NCI-H510A treated with DMSO at 0.1 percent for 48 hours (cell line): ENCODE measurements around the gene PPFIBP2.

Experiments
- DNase-seq: peaks from one replicate; lab custom pipeline; 2025; lab: John Stamatoyannopoulos, UW

PPFIBP2 gene

GRCh38 chr11:7578276-7578955, 64.6 kb downstream of the PPFIBP2 start:
- no peak for DNase-seq

- DNase-seq, result no peak
Observed at GRCh38 chr11:7579361-7579791, 65.6 kb downstream of the PPFIBP2 start.

GRCh38 chr11:7581021-7581590, 67.3 kb downstream of the PPFIBP2 start:
- DNase-seq, result no peak

- no peak for DNase-seq
Observed at GRCh38 chr11:7582338-7582985, 68.7 kb downstream of the PPFIBP2 start.

GRCh38 chr11:7583248-7583647, 69.4 kb downstream of the PPFIBP2 start:
- no peak for DNase-seq

- no peak for DNase-seq
Observed at GRCh38 chr11:7584910-7585309, 71.1 kb downstream of the PPFIBP2 start.

GRCh38 chr11:7585816-7586215, 72.0 kb downstream of the PPFIBP2 start:
- DNase-seq, result no peak

- DNase-seq, result no peak
Observed at GRCh38 chr11:7586376-7586775, 72.6 kb downstream of the PPFIBP2 start.

GRCh38 chr11:7587712-7588111, 73.9 kb downstream of the PPFIBP2 start:
- DNase-seq, result no peak

GRCh38 chr11:7589861-7590260, 76.1 kb downstream of the PPFIBP2 start:
- no peak for DNase-seq

- no peak for DNase-seq
Observed at GRCh38 chr11:7590529-7590928, 76.7 kb downstream of the PPFIBP2 start.

GRCh38 chr11:7591107-7591894, 77.5 kb downstream of the PPFIBP2 start:
- DNase-seq, result no peak

GRCh38 chr11:7591987-7592386, 78.2 kb downstream of the PPFIBP2 start:
- no peak for DNase-seq

- DNase-seq, result no peak
Observed at GRCh38 chr11:7592711-7593110, 78.9 kb downstream of the PPFIBP2 start.

GRCh38 chr11:7593481-7593880, 79.7 kb downstream of the PPFIBP2 start:
- DNase-seq, result no peak

GRCh38 chr11:7595016-7595866, 81.4 kb downstream of the PPFIBP2 start:
- DNase-seq, result peak; percentile 37

GRCh38 chr11:7595951-7596350, 82.2 kb downstream of the PPFIBP2 start:
- no peak for DNase-seq

GRCh38 chr11:7596975-7597391, 83.2 kb downstream of the PPFIBP2 start:
- DNase-seq, result peak; percentile 57

GRCh38 chr11:7597620-7598019, 83.8 kb downstream of the PPFIBP2 start:
- DNase-seq, result peak; percentile 89

- DNase-seq, result peak; percentile 26
Observed at GRCh38 chr11:7599209-7599608, 85.4 kb downstream of the PPFIBP2 start.

- DNase-seq, result peak; percentile 37
Observed at GRCh38 chr11:7600205-7600775, 86.5 kb downstream of the PPFIBP2 start.
